Measurements from ENCODE around the gene ELOVL1. TPM values are rescaled to one million over a fixed set of nuclear protein-coding genes. Genes with fewer than 3 reads are reported as not detected.

Gene ELOVL1
- total and polyA plus RNA-seq, 2 of the 13 experiments (the other 11 are each of a cell fraction or from before 2014, with no cell fraction given) = 55.2 to 77.4 TPM

DNA sequence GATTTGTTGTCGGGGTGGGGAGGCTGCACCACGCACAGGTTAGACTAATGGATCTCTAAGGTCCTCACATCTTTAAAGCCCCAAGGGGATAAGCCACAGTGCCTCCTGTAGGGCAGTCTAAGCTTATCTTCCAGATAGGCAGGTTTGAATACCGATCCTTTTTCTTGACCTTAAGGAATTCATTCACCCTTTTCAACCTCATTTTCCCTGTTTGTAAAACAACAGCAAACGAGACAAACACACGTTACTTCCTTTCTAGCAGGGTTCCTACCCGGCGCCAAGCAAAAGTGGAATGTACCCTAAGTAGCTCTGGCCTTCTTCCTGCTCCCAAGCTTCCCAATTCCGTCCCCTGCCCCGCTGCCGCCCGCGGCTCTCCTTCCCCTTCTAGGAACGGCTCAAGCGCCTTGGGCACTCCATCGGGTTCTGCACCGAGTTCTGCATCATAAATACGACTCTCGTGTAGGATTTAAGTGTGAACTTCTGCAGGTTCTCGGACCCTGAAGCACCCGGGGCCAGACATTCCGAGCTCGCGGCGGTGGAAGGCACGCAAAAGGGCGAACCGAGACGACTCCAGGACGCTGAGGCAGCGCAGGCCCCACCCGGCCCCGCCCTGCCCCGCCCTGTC lies 9.6 kb downstream of the ELOVL1 start (continued):
- TF ChIP-seq, protein P1, sequence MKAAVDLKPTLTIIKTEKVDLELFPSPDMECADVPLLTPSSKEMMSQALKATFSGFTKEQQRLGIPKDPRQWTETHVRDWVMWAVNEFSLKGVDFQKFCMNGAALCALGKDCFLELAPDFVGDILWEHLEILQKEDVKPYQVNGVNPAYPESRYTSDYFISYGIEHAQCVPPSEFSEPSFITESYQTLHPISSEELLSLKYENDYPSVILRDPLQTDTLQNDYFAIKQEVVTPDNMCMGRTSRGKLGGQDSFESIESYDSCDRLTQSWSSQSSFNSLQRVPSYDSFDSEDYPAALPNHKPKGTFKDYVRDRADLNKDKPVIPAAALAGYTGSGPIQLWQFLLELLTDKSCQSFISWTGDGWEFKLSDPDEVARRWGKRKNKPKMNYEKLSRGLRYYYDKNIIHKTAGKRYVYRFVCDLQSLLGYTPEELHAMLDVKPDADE (CRISPR knock-in tag; IDR thresholded peaks at IDR 0.05) = 0 out of 2 replicates have a peak, but pooled peaks have one; percentile 15
- TF ChIP-seq RAD21 (CRISPR knock-in tag; IDR thresholded peaks at IDR 0.05) = no peak
- TF ChIP-seq GFI1 (CRISPR knock-in tag; IDR thresholded peaks at IDR 0.05; ENCODE audit: borderline replicate concordance) = 0 out of 2 replicates have a peak, but pooled peaks have one; percentile 13
- TF ChIP-seq ZNF350 (CRISPR knock-in tag; IDR thresholded peaks at IDR 0.05; ENCODE audit: borderline replicate concordance, low read depth) = no peak; the same call in 1 of the 2 replicates
- no peak for TF ChIP-seq ZNF160 (CRISPR knock-in tag; IDR thresholded peaks at IDR 0.05)
- TF ChIP-seq ZNF331 (CRISPR knock-in tag; IDR thresholded peaks at IDR 0.05) = no peak
- no peak for TF ChIP-seq ZNF607 (CRISPR knock-in tag; IDR thresholded peaks at IDR 0.05; ENCODE audit: borderline replicate concordance)
- no peak for TF ChIP-seq TP53 (CRISPR knock-in tag; conservative IDR thresholded peaks at IDR 0.05)
- no peak for TF ChIP-seq ZNF10 (CRISPR knock-in tag; IDR thresholded peaks at IDR 0.05; ENCODE audit: borderline replicate concordance, low read depth)
- no peak for TF ChIP-seq ZNF563 (CRISPR knock-in tag; IDR thresholded peaks at IDR 0.05)
- no peak for TF ChIP-seq HOXA7 (CRISPR knock-in tag; IDR thresholded peaks at IDR 0.05)
- TF ChIP-seq, protein P2, sequence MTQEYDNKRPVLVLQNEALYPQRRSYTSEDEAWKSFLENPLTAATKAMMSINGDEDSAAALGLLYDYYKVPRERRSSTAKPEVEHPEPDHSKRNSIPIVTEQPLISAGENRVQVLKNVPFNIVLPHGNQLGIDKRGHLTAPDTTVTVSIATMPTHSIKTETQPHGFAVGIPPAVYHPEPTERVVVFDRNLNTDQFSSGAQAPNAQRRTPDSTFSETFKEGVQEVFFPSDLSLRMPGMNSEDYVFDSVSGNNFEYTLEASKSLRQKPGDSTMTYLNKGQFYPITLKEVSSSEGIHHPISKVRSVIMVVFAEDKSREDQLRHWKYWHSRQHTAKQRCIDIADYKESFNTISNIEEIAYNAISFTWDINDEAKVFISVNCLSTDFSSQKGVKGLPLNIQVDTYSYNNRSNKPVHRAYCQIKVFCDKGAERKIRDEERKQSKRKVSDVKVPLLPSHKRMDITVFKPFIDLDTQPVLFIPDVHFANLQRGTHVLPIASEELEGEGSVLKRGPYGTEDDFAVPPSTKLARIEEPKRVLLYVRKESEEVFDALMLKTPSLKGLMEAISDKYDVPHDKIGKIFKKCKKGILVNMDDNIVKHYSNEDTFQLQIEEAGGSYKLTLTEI (CRISPR knock-in tag; conservative IDR thresholded peaks at IDR 0.05) = no peak
- TF ChIP-seq MTF1 (CRISPR knock-in tag; IDR thresholded peaks at IDR 0.05) = no peak
- TF ChIP-seq TOPORS (CRISPR knock-in tag; IDR thresholded peaks at IDR 0.05) = no peak
- no peak for TF ChIP-seq NR2F6 (IDR thresholded peaks at IDR 0.05)
- no peak for TF ChIP-seq NR2F6 (CRISPR knock-in tag; IDR thresholded peaks at IDR 0.05)
- TF ChIP-seq MLX (CRISPR knock-in tag; IDR thresholded peaks at IDR 0.05) = no peak
- TF ChIP-seq ZBTB4 (CRISPR knock-in tag; IDR thresholded peaks at IDR 0.05; ENCODE audit: borderline replicate concordance) = no peak
- TF ChIP-seq SAFB2 (CRISPR knock-in tag; IDR thresholded peaks at IDR 0.05; ENCODE audit: borderline replicate concordance, low read depth) = no peak
- TF ChIP-seq, protein P3, sequence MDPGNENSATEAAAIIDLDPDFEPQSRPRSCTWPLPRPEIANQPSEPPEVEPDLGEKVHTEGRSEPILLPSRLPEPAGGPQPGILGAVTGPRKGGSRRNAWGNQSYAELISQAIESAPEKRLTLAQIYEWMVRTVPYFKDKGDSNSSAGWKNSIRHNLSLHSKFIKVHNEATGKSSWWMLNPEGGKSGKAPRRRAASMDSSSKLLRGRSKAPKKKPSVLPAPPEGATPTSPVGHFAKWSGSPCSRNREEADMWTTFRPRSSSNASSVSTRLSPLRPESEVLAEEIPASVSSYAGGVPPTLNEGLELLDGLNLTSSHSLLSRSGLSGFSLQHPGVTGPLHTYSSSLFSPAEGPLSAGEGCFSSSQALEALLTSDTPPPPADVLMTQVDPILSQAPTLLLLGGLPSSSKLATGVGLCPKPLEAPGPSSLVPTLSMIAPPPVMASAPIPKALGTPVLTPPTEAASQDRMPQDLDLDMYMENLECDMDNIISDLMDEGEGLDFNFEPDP (CRISPR knock-in tag; conservative IDR thresholded peaks at IDR 0.05) = no peak
- peak; percentile 43; the same call in 1 of the 2 replicates for TF ChIP-seq KLF6 (CRISPR knock-in tag; IDR thresholded peaks at IDR 0.05)
- 0 out of 2 replicates have a peak, but pooled peaks have one; percentile 35 for TF ChIP-seq JUN (CRISPR knock-in tag; IDR thresholded peaks at IDR 0.05)
- no peak for TF ChIP-seq ZNF317 (CRISPR knock-in tag; IDR thresholded peaks at IDR 0.05)
